ENCODE results near the gene ANOS1. TPM values are rescaled to one million over a fixed set of nuclear protein-coding genes. Genes with fewer than 3 reads are reported as not detected.

Gene ANOS1
- total and polyA plus RNA-seq, 2 of the 13 experiments (the other 11 are each of a cell fraction or from before 2014, with no cell fraction given): not detected

DNA sequence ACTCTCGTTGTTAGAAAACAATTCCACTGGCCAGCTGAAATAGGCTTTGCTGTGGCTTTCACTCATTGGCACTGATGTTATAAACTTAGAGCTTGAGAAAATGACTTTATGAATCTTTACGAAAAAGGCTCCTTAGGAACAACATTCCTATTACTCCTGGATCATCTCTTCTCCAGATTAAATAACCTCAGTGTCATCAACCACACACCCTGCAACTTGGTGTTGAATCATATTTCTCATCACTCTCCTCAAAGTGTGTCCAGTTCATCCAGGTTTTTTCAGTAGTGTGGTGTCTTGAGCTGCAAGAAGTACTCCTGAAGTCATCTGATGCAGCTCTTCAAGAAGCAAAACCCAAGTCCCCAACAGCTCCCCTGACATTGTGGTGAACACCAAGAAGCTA lies 28.1 kb upstream of the ANOS1 start:
- H4K20me1 ChIP-seq (ENCODE audit: insufficient read depth, low read length): no peaks in the 10 kb centered on the region
- ChIA-PET CTCF (ENCODE audit: low intra/inter-chr PET ratio, low total read pairs) (no interaction called here), POLR2A (no interaction called here)
- H3K4me1 ChIP-seq (ENCODE audit: insufficient read depth, low read length): no peaks in the 10 kb centered on the region
- no peak for ATAC-seq
- H3K9ac ChIP-seq (ENCODE audit: insufficient read depth, low read depth, low read length): no peak overlapping the region
- no peak overlapping the region for H3K27ac ChIP-seq (ENCODE audit: extremely low read length, insufficient read depth, low read length)
- H3K27me3 ChIP-seq (ENCODE audit: control insufficient read depth in 1 of 2, insufficient read depth in 2 of 2, low read length in 2 of 2): no peaks in the 10 kb centered on the region
- H3K4me3 ChIP-seq (replicated peaks in 1 of 3; ENCODE audit: insufficient read depth in 1 of 3, low read depth in 2 of 3, low read length in 3 of 3): no peak overlapping the region
- no TSS peak for BruUV-seq (replicated peaks)
- H3K36me3 ChIP-seq (replicated peaks in 1 of 2; ENCODE audit: control insufficient read depth in 1 of 2, insufficient read depth in 2 of 2, low read length in 2 of 2): no peaks in the 10 kb centered on the region
- intact Hi-C loops (cut with micrococcal nuclease; ENCODE audit: unreplicated experiment): no loop called here
- DNase-seq (ENCODE audit: low spot score): no peak
- 0% methylated on average over 1 of the region's 2 CpGs for WGBS (ENCODE audit: low lambda C conversion rate)
- TF ChIP-seq ZBTB43 (CRISPR knock-in tag; conservative IDR thresholded peaks at IDR 0.05) (no peak), GTF2F1 (IDR thresholded peaks at IDR 0.05; ENCODE audit: low read length) (no peak), ZNF503 (CRISPR knock-in tag; IDR thresholded peaks at IDR 0.05) (no peak), ZNF598 (CRISPR knock-in tag; IDR thresholded peaks at IDR 0.05; ENCODE audit: borderline replicate concordance) (no peak), ZNF160 (CRISPR knock-in tag; IDR thresholded peaks at IDR 0.05) (no peak), GMEB2 (CRISPR knock-in tag; IDR thresholded peaks at IDR 0.05; ENCODE audit: low read depth) (no peak), TRIM22 (IDR thresholded peaks at IDR 0.05) (no peak), ZBTB20 (CRISPR knock-in tag; IDR thresholded peaks at IDR 0.05; ENCODE audit: borderline replicate concordance, low read depth) (no peak), FOXO1 (CRISPR knock-in tag; IDR thresholded peaks at IDR 0.05) (no peak)
- TF ChIP-seq, protein P1, sequence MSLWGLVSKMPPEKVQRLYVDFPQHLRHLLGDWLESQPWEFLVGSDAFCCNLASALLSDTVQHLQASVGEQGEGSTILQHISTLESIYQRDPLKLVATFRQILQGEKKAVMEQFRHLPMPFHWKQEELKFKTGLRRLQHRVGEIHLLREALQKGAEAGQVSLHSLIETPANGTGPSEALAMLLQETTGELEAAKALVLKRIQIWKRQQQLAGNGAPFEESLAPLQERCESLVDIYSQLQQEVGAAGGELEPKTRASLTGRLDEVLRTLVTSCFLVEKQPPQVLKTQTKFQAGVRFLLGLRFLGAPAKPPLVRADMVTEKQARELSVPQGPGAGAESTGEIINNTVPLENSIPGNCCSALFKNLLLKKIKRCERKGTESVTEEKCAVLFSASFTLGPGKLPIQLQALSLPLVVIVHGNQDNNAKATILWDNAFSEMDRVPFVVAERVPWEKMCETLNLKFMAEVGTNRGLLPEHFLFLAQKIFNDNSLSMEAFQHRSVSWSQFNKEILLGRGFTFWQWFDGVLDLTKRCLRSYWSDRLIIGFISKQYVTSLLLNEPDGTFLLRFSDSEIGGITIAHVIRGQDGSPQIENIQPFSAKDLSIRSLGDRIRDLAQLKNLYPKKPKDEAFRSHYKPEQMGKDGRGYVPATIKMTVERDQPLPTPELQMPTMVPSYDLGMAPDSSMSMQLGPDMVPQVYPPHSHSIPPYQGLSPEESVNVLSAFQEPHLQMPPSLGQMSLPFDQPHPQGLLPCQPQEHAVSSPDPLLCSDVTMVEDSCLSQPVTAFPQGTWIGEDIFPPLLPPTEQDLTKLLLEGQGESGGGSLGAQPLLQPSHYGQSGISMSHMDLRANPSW (CRISPR knock-in tag; IDR thresholded peaks at IDR 0.05; ENCODE audit: borderline replicate concordance): no peak
- TF ChIP-seq, protein P2, sequence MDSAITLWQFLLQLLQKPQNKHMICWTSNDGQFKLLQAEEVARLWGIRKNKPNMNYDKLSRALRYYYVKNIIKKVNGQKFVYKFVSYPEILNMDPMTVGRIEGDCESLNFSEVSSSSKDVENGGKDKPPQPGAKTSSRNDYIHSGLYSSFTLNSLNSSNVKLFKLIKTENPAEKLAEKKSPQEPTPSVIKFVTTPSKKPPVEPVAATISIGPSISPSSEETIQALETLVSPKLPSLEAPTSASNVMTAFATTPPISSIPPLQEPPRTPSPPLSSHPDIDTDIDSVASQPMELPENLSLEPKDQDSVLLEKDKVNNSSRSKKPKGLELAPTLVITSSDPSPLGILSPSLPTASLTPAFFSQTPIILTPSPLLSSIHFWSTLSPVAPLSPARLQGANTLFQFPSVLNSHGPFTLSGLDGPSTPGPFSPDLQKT (CRISPR knock-in tag; IDR thresholded peaks at IDR 0.05; ENCODE audit: borderline replicate concordance): no peak
- TF ChIP-seq, protein P3, sequence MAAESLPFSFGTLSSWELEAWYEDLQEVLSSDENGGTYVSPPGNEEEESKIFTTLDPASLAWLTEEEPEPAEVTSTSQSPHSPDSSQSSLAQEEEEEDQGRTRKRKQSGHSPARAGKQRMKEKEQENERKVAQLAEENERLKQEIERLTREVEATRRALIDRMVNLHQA (CRISPR knock-in tag; IDR thresholded peaks at IDR 0.05): no peak
- in situ Hi-C loops (cut with HindIII; ENCODE audit: extremely low pct_ligation_motif_present, low pct_unique_long_range_greater_than_20kb): no loop called here
- H2AFZ ChIP-seq (ENCODE audit: low read length): no peak overlapping the region
- no peaks in the 10 kb centered on the region for H3K9me3 ChIP-seq (ENCODE audit: low read length)
- no peak overlapping the region for H3K4me2 ChIP-seq (ENCODE audit: low read depth, low read length)
- no peaks in the 10 kb centered on the region for H3K79me2 ChIP-seq (ENCODE audit: insufficient read depth, low read length)
- no peak for FAIRE-seq

All from HepG2 (cell line).